SK-N-SH treated with all-trans-retinoic acid at 6 μM for 48 hours (cell line): Measurements from ENCODE around the gene KLB.

ENCODE experiments used
- ARNTL ChIP-seq: fragments of 450-650 bp; formaldehyde crosslinking; IDR thresholded peaks from 2 replicates; pipeline ENCODE4 v1.5.0; 2020; ENCODE audit warnings: low read depth, mild to moderate bottlenecking, moderate library complexity, borderline replicate concordance
- CREB5 ChIP-seq: fragments of 250-450 bp; sonication (Bioruptor Pico); IDR thresholded peaks from 2 replicates; pipeline ENCODE4 v1.5.1; 2020; ENCODE audit warnings: low read depth, mild to moderate bottlenecking, moderate library complexity
- CSRNP3 ChIP-seq: fragments of 250-450 bp; sonication (Bioruptor Pico); IDR thresholded peaks from 2 replicates; pipeline ENCODE4 v1.5.1; 2021; ENCODE audit warnings: mild to moderate bottlenecking, moderate library complexity
- GLIS3 ChIP-seq: fragments of 250-450 bp; sonication (Bioruptor Pico); IDR thresholded peaks from 2 replicates; pipeline ENCODE4 v1.5.0; 2020; ENCODE audit warnings: mild to moderate bottlenecking, moderate library complexity
- ISL1 ChIP-seq: fragments of 250-450 bp; sonication (Bioruptor Pico); IDR thresholded peaks from 2 replicates; pipeline ENCODE4 v2.1.2; 2022; ENCODE audit warnings: mild to moderate bottlenecking, moderate library complexity
- OSR1 ChIP-seq: fragments of 250-450 bp; sonication (Bioruptor Pico); IDR thresholded peaks from 2 replicates; pipeline ENCODE4 v1.8.0; 2022; ENCODE audit warnings: moderate library complexity, mild to moderate bottlenecking, inconsistent platforms
- PATZ1 ChIP-seq: fragments of 250-450 bp; sonication (Bioruptor Pico); IDR thresholded peaks from 2 replicates; pipeline ENCODE4 v1.8.0; 2020; ENCODE audit warnings: mild to moderate bottlenecking, moderate library complexity, borderline replicate concordance
- POU6F1 ChIP-seq: fragments of 250-450 bp; sonication (Bioruptor Pico); IDR thresholded peaks from 2 replicates; pipeline ENCODE4 v1.8.0; 2021; ENCODE audit warnings: low read depth, mild to moderate bottlenecking, moderate library complexity, borderline replicate concordance
- RARB ChIP-seq: fragments of 250-450 bp; sonication (Bioruptor Pico); IDR thresholded peaks from 2 replicates; pipeline ENCODE4 v1.8.0; 2021; ENCODE audit warnings: mild to moderate bottlenecking, moderate library complexity
- TCF4 ChIP-seq: fragments of 250-450 bp; sonication (Bioruptor Pico); IDR thresholded peaks from 2 replicates; pipeline ENCODE4 v1.8.0; 2021; ENCODE audit warnings: mild to moderate bottlenecking, moderate library complexity, borderline replicate concordance
- ZFP3 ChIP-seq: fragments of 250-450 bp; sonication (Bioruptor Pico); IDR thresholded peaks from 2 replicates; pipeline ENCODE4 v1.5.0; 2020; ENCODE audit warnings: mild to moderate bottlenecking, moderate library complexity
- ZFP30 ChIP-seq: fragments of 450-650 bp; formaldehyde crosslinking; IDR thresholded peaks from 2 replicates; pipeline ENCODE4 v1.5.0; 2022; ENCODE audit warnings: mild to moderate bottlenecking, moderate library complexity
- ZNF565 ChIP-seq: fragments of 450-650 bp; formaldehyde crosslinking; conservative IDR thresholded peaks from 2 replicates; pipeline ENCODE4 v1.5.0; 2020; ENCODE audit warnings: low read depth, mild to moderate bottlenecking, moderate library complexity
- TF ChIP-seq, protein P1 (sequence below): fragments of 250-450 bp; sonication (Bioruptor Pico); IDR thresholded peaks from 2 replicates; pipeline ENCODE4 v1.5.0; 2020; ENCODE audit warnings: mild to moderate bottlenecking, moderate library complexity

DNA sequence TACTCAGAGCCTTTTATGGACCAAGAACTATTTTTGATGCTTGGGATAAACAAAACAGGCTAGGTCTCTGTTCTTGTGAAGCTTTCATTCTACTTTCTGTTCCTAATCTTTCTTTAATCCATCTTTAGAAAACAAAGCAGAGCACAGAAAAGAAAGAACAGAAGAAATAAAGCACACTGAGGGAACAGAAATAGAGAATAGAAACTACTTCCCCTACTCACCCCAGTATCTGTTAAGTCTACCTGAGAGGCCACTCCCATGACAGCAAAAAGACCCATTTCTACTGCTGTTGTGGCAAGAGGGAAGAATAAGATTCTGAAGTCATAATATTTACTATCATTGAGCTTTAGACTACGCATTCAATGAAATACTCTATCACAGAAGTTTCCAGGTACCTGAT, 49.7 kb upstream of the KLB start:
- no peak for TF ChIP-seq RARB (CRISPR knock-in tag)
- no peak for TF ChIP-seq CREB5 (CRISPR knock-in tag)
- no peak for TF ChIP-seq ISL1
- TF ChIP-seq TCF4 (CRISPR knock-in tag): no peak
- no peak for TF ChIP-seq ARNTL (CRISPR knock-in tag)
- no peak for TF ChIP-seq GLIS3
- TF ChIP-seq ZFP3 (CRISPR knock-in tag): no peak
- no peak for TF ChIP-seq POU6F1 (CRISPR knock-in tag)
- TF ChIP-seq ZFP30: no peak
- TF ChIP-seq CSRNP3: no peak
- TF ChIP-seq PATZ1 (CRISPR knock-in tag): no peak
- no peak for TF ChIP-seq ZNF565
- TF ChIP-seq OSR1: no peak
- TF ChIP-seq, protein P1, sequence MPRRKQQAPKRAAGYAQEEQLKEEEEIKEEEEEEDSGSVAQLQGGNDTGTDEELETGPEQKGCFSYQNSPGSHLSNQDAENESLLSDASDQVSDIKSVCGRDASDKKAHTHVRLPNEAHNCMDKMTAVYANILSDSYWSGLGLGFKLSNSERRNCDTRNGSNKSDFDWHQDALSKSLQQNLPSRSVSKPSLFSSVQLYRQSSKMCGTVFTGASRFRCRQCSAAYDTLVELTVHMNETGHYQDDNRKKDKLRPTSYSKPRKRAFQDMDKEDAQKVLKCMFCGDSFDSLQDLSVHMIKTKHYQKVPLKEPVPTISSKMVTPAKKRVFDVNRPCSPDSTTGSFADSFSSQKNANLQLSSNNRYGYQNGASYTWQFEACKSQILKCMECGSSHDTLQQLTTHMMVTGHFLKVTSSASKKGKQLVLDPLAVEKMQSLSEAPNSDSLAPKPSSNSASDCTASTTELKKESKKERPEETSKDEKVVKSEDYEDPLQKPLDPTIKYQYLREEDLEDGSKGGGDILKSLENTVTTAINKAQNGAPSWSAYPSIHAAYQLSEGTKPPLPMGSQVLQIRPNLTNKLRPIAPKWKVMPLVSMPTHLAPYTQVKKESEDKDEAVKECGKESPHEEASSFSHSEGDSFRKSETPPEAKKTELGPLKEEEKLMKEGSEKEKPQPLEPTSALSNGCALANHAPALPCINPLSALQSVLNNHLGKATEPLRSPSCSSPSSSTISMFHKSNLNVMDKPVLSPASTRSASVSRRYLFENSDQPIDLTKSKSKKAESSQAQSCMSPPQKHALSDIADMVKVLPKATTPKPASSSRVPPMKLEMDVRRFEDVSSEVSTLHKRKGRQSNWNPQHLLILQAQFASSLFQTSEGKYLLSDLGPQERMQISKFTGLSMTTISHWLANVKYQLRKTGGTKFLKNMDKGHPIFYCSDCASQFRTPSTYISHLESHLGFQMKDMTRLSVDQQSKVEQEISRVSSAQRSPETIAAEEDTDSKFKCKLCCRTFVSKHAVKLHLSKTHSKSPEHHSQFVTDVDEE (CRISPR knock-in tag): no peak
